AG09309 (cell line): ENCODE results near the gene GCGR.
"Not testable (repeated sequence)": the region's sequence is repeated elsewhere in the genome, so short reads cannot be mapped to it uniquely, and the experiment has no call there.

Experiments
- DNase-seq: peaks from one replicate; pipeline ENCODE4 v3.0.0-alpha.2; 2010; ENCODE audit warnings: low read depth
- H3K4me3 ChIP-seq: 2 replicates; pipeline ENCODE4 v1.5.1; 2011; ENCODE audit warnings: mild to moderate bottlenecking, low read depth, low read length, moderate library complexity; ENCODE audit not compliant: control insufficient read depth
- TF ChIP-seq, protein P1 (sequence below): IDR thresholded peaks from 2 replicates; pipeline ENCODE4 v1.5.1; 2011; ENCODE audit warnings: mild to moderate bottlenecking, low read depth, low read length, inconsistent platforms; ENCODE audit not compliant: insufficient read depth, control insufficient read depth; ENCODE audit errors: missing control alignments

GCGR gene

DNA sequence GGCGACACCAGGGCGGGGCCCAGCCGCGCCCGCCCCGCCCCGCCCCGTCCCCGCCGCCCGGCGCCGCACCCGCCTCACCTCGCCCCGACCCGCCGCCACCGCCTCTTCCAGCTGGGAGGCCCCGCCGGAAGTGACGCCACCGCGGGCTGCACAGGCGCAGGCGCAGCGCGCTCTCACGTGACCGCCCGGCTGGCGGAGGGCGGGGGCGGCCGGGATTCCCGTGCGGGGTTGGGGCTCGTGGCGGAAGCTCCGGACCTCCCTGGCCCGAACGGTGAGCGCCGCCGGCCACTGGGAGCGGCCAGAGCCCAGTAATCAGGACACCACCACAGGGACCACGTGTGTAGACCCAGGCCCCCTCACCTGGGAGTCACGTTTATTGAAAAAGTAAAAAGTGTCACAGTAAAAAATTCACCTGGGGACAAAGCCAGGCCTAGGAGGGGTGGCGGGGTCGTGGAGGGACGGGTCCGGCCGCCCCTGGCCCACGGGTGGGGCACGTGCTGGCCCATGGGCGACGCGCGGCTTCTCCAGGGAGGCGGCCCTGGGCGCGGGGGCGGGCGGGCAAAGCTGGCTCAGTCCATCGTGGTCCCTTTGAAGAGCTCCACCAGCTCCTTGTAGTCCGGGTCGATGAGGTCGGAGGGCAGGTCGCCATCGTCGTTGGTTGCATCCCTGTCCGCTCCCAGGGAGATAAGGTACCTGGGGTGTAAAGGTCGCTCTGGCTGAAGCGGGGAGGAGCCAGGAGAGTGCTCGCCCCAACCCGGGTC lies 29.4 kb downstream of the GCGR start, which contains the start of gene MCRIP1:
MCRIP1 (minus strand) TSS at position 132 of the 761 bp plus-strand sequence. CDS start 8,785 bp downstream, outside the sequence.
- peak; percentile 55 for DNase-seq

DNA sequence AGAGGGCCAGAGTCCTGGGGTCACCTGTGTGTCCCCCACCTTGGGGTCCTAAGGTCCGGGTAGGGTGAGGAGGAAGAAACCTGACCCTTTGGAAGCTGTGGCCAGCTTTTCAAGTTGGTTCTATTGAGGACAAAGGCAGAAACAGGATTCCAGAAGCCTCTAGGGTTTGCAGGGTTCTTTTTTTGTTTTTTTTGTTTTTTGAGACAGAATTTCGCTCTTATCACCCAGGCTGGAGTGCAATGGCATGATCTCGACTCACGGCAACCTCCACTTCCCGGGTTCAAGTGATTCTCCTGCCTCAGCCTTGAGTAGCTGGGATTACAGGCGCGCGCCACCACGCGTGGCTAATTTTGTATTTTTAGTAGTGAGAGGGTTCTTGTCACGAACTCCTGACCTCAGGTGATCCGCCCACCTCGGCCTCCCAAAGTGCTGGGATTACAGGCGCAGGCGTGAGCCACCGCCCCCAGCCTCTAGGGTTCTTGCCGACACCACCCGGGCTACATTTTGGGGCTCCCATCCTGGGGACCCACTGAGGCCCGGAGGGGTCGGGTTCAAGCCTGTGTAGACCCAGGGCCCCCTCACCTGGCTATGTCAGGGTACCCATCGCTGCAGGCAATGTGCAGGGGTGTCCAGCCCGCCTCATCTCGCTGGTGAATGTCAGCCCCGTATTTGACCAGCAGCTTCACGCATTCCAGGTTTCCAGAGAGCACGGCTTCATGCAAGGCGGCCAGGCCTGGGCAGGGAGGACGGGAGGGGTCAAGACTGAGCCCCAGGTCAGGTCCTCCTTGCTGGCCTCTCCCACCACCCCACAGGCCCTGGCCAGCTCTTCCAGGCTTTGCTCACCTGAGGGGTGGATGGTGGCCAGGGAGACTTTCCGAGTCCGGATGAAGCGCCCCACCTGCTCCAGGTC lies 30.2 kb downstream of the GCGR start:
- H3K4me3 ChIP-seq: peak overlapping the region; percentile 59
- TF ChIP-seq, protein P1, sequence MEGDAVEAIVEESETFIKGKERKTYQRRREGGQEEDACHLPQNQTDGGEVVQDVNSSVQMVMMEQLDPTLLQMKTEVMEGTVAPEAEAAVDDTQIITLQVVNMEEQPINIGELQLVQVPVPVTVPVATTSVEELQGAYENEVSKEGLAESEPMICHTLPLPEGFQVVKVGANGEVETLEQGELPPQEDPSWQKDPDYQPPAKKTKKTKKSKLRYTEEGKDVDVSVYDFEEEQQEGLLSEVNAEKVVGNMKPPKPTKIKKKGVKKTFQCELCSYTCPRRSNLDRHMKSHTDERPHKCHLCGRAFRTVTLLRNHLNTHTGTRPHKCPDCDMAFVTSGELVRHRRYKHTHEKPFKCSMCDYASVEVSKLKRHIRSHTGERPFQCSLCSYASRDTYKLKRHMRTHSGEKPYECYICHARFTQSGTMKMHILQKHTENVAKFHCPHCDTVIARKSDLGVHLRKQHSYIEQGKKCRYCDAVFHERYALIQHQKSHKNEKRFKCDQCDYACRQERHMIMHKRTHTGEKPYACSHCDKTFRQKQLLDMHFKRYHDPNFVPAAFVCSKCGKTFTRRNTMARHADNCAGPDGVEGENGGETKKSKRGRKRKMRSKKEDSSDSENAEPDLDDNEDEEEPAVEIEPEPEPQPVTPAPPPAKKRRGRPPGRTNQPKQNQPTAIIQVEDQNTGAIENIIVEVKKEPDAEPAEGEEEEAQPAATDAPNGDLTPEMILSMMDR: no peak
- DNase-seq: no peak

More for the DNA sequence above, 29.4 kb downstream of the GCGR start, which contains the start of gene MCRIP1:
- H3K4me3 ChIP-seq: peak within 1 kb of the TSS; percentile 73
- TF ChIP-seq, protein P1: no peak

DNA sequence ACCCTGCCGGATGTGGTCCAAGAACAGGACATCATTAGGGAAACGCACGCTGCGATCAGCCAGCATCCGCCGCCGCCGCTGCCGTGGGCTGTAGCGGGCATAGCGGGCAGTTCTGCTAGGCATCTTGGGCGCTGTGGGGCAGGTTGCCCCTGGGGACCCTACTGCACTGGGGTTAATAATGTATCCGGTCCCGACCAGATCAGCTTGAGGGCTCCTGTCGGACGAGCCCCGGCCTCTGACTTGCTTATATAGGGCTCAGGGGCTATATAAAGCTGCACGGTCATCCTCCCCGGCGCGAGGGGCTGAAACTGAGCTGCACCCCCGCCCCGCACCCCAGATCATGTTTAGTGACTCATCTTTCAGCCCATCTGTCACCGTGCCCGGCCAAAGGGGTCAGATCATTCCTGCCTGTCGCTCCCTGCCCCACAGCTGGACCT lies 30.9 kb downstream of the GCGR start, which contains the start of gene PPP1R27:
PPP1R27 (minus strand) TSS at position 220 of the 437 bp plus-strand sequence; CDS start at position 123, 97 bp downstream.
- DNase-seq: no peak
- TF ChIP-seq, protein P1: no peak
- peak within 1 kb of the TSS; percentile 59 for H3K4me3 ChIP-seq

DNA sequence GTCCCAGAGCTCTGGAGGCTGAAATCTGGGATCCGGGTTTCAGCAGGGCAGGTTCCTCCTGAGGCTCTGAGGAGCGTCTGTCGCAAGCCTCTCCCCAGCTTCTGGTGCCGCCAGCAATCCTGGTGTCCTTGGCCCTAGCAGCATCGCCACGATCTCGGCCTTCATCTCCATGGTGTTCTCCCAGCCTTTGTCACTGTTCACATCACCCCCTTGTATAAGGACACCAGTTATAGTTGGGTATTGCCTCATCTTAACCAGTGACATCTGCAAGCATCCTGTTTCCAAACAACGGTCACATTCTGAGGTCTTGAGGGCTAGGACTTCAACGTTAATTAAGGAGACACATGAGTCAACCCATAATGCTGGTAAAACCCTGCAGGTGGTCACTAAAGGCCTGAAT lies 33.7 kb downstream of the GCGR start:
- H3K4me3 ChIP-seq: no peak overlapping the region
- no peak for DNase-seq
- TF ChIP-seq, protein P1: no peak

DNA sequence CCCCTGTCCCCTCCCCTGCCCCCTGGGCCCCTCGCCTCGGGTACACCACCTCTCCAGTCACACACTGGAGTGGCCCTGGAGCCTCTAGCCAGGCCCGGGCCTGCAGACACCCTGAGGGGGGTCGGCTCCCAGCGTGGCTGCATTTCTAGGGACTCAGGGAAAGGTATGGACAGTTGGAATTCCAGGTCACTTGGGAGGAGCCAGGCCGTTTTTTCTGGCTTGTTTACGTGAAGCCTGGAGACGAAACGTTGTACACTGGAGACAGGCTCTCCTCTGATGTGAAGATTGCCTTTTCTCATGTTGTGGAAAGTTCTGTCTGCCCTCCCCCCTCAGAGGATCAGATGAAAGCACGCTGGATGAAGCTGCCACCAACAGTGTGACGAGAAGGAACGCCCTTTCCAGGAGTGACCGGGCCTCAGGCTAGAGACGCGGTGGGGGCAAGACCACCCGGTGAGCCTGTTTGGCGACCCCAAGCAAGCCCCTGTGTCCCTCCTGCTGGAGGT lies 34.9 kb downstream of the GCGR start:
- H3K4me3 ChIP-seq: no peak overlapping the region
- TF ChIP-seq, protein P1: no peak
- DNase-seq: no peak

DNA sequence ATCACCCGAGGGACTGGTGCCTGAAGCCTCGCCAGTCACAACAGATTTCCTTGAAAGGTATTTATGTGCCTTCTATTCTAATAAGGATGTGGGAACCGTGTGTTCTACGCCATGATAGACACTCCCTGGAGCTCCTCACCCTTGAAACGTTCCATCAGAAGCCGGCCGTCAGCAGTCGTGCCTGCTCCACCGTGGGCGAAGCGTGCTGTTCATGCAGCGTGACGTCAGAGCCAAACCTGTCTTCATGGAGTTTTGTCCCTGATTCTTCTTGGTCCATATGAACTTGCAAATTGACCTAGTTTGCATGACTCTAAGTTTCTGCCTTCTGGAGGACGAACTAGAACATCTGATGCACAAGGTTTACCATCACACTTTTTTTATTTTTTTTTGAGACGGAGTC lies 35.4 kb downstream of the GCGR start:
- no peak overlapping the region for H3K4me3 ChIP-seq
- TF ChIP-seq, protein P1: no peak
- DNase-seq: no peak

DNA sequence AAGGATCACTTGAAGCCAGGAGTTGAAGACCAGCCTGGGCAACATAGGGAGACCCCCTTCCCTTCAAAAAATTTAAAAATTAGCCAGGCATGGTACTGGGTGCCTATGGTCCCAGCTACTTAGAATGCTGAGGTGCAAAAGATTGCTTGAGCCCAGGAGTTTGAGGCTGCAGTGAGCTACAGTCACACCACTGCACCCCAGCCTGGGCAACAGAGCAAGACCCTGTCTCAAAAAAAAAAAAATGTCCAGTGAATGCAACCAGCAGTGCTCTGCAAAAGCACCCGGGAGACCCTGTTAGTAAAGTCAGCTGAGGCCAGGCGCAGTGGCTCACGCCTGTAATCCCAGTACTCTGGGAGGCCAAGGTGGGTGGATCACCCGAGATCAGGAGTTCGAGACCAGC lies 36.1 kb downstream of the GCGR start:
- not testable (repeated sequence) for DNase-seq

More for the DNA sequence above, 36.1 kb downstream of the GCGR start:
- H3K4me3 ChIP-seq: not testable (repeated sequence)
